ENCODE results near the gene LMNB1. TPM values are rescaled to one million over a fixed set of nuclear protein-coding genes. Genes with fewer than 3 reads are reported as not detected.
"Not testable (repeated sequence)": the region's sequence is repeated elsewhere in the genome, so short reads cannot be mapped to it uniquely, and the experiment has no call there.

Gene LMNB1
- total RNA-seq, 1 experiment from 2014 or later = 211 TPM

DNA sequence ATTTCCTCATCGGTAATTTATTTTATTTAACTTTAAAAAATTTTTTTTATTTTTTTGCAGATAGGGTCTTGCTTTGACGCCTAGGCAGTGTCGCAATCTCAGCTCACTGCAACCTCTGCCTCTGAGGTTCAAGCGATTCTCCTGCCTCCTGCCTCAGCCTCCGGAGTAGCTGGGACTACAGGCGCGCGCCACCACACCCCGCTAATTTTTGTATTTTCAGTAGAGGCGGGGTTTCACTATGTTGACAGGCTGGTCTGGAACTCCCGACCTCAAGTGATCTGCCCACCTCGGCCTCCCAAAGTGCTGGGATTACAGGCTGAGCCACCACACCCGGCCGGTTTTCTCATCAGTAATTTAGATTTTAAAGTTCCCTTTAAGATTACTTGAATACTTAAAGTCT, 2.3 kb upstream of the LMNB1 start:
- H2AFZ ChIP-seq (ENCODE audit: low read length); H3K27me3 Mint-ChIP-seq (ENCODE audit: low read depth); H3K9me3 ChIP-seq (ENCODE audit: control insufficient read depth, low read depth, low read length); H3K9ac ChIP-seq (ENCODE audit: extremely low read depth, insufficient read length, low read length); H3K18ac ChIP-seq (ENCODE audit: insufficient read length, low read depth, low read length); H4K5ac ChIP-seq (ENCODE audit: insufficient read length, low read depth, low read length); H3K4me1 ChIP-seq (ENCODE audit: insufficient read depth, low read length); H3K27me3 ChIP-seq (ENCODE audit: insufficient read depth, low read length); H4K20me1 ChIP-seq (ENCODE audit: control insufficient read depth, insufficient read depth, insufficient read length); H3K4me3 Mint-ChIP-seq; H3K56ac ChIP-seq (ENCODE audit: insufficient read length, low read depth, low read length); H3K4ac ChIP-seq (ENCODE audit: low read depth, low read length); H2BK5ac ChIP-seq (ENCODE audit: insufficient read length, low read length); H2BK15ac ChIP-seq (ENCODE audit: low read depth, low read length); H3K14ac ChIP-seq (ENCODE audit: insufficient read depth, low read length); H3K27ac Mint-ChIP-seq; H3K79me1 ChIP-seq (ENCODE audit: insufficient read depth, low read depth, low read length, poor library complexity, severe bottlenecking); H3K27ac ChIP-seq (ENCODE audit: insufficient read length, low read depth, low read length); H2BK12ac ChIP-seq (ENCODE audit: insufficient read length, low read depth, low read length); H3K4me2 ChIP-seq (ENCODE audit: insufficient read depth, insufficient read length, low read length); H2AK5ac ChIP-seq (ENCODE audit: insufficient read length, low read length); H3T11ph ChIP-seq (ENCODE audit: low read length); H2BK120ac ChIP-seq (ENCODE audit: low read depth, low read length, poor library complexity, severe bottlenecking); H4K8ac ChIP-seq (replicated peaks; ENCODE audit: insufficient read length, low read depth, low read length); H3K23ac ChIP-seq (ENCODE audit: insufficient read length, low read depth, low read length); H4K91ac ChIP-seq (ENCODE audit: insufficient read length, low read depth, low read length); H3K9me3 Mint-ChIP-seq; H2BK20ac ChIP-seq (ENCODE audit: low read depth, low read length, poor library complexity, severe bottlenecking): not testable (repeated sequence)
- H3K23me2 ChIP-seq (ENCODE audit: insufficient read length, low read depth, low read length, poor library complexity, severe bottlenecking) = peaks cover 10% of the 10 kb centered on the region
- no CpG with 5 or more reads among the region's 14 CpGs for WGBS (ENCODE audit: extremely low coverage, insufficient read length, low lambda C conversion rate)
- H3K79me2 ChIP-seq (ENCODE audit: insufficient read depth, low read length) = peaks cover 11% of the 10 kb centered on the region; the same call in 1 of the 2 replicates
- H3K36me3 Mint-ChIP-seq (ENCODE audit: insufficient read depth in 1 of 3, low read depth in 3 of 3) = peaks cover 0 to 12% (median 0%) of the 10 kb centered on the region in 3 experiments; a peak in 4 of 7 replicates
- peak; percentile 7 for DNase-seq
- H3K4me1 Mint-ChIP-seq = peaks cover 10 to 13% of the 10 kb centered on the region in 2 experiments

All from H9 (cell line).